ENCODE results near the gene DDI1. TPM values are rescaled to one million over a fixed set of nuclear protein-coding genes. Genes with fewer than 3 reads are reported as not detected.

DDI1 gene
- total and polyA plus RNA-seq, 2 of the 4 experiments (the other 2 are of a cell fraction), result not detected

DNA sequence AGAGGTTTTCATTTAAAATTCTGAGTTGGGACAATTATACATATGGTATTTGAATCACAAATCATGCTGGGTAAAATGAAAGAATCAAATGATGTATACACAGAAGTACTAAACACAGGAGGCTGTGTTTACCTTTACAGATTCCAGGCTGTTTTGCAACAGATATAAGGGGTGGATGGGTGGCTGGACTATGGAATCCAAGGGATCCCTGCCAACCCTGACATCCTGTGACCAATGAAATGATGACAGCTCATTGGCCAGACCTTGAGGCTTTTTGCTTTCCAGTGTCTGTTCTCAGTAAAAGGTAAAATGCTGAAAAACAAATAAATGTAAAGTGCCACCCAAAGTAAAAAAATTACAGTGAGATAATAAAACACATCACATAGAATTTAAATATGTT, 3.3 kb upstream of the DDI1 start:
- no peak overlapping the region for H3K56ac ChIP-seq (ENCODE audit: extremely low read depth, insufficient read depth, low read length)

More for the DNA sequence above, 3.3 kb upstream of the DDI1 start:
- no peak overlapping the region for H2BK20ac ChIP-seq (ENCODE audit: low read depth, low read length)
- BruUV-seq (replicated peaks), result no TSS peak
- no peaks in the 10 kb centered on the region for H3K79me1 ChIP-seq (ENCODE audit: low read depth in 1 of 2, low read length in 2 of 2)
- no peak overlapping the region for H2AK5ac ChIP-seq (ENCODE audit: low read depth, low read length)
- H4K91ac ChIP-seq (ENCODE audit: insufficient read depth, low read depth, low read length), result no peak overlapping the region
- H2AK9ac ChIP-seq (replicated peaks; ENCODE audit: low read depth, low read length, poor library complexity), result no peak overlapping the region
- no peak overlapping the region for H2AFZ ChIP-seq (replicated peaks; ENCODE audit: low read length, poor library complexity)
- peak overlapping the region; percentile 97 for H2BK5ac ChIP-seq (ENCODE audit: low read depth, low read length, poor library complexity, severe bottlenecking)
- DNase-seq (peak; percentile 97), ATAC-seq (ENCODE audit: low read depth) (peak; percentile 97)
- dilution Hi-C loops (cut with HindIII; ENCODE audit: low sequenced_read_pairs, unreplicated experiment), result no loop called here
- H3K9me1 ChIP-seq (ENCODE audit: insufficient read depth, low read length), result no peaks in the 10 kb centered on the region
- no peak overlapping the region for H3K4me3 ChIP-seq (ENCODE audit: insufficient read depth, low read depth, low read length)
- no peaks in the 10 kb centered on the region for H4K20me1 ChIP-seq (ENCODE audit: insufficient read depth, low read length)
- peak overlapping the region; percentile 100; the same call in 1 of the 2 replicates for H3K27ac ChIP-seq (ENCODE audit: insufficient read depth, low read length)
- intact Hi-C loops (cut with micrococcal nuclease), result no loop called here
- no peak overlapping the region for H3K14ac ChIP-seq (replicated peaks; ENCODE audit: low read depth, low read length)
- no peak overlapping the region; the same call in 1 of the 2 replicates for H3K18ac ChIP-seq (ENCODE audit: low read depth, low read length)
- H2BK15ac ChIP-seq (ENCODE audit: low read depth, low read length), result no peak overlapping the region
- no peak overlapping the region for H3K9ac ChIP-seq (ENCODE audit: low read depth, low read length)
- no peaks in the 10 kb centered on the region for H3K36me3 ChIP-seq (ENCODE audit: control insufficient read depth, insufficient read depth, low read length)
- no peak overlapping the region for H3K23ac ChIP-seq (ENCODE audit: low read depth, low read length)
- H2BK120ac ChIP-seq (ENCODE audit: low read depth, low read length), result peak overlapping the region; percentile 99; the same call in 1 of the 2 replicates
- peak; percentile 97 for TF ChIP-seq CEBPB (IDR thresholded peaks at IDR 0.05; ENCODE audit: low read depth, low read length)
- TF ChIP-seq, protein P1, sequence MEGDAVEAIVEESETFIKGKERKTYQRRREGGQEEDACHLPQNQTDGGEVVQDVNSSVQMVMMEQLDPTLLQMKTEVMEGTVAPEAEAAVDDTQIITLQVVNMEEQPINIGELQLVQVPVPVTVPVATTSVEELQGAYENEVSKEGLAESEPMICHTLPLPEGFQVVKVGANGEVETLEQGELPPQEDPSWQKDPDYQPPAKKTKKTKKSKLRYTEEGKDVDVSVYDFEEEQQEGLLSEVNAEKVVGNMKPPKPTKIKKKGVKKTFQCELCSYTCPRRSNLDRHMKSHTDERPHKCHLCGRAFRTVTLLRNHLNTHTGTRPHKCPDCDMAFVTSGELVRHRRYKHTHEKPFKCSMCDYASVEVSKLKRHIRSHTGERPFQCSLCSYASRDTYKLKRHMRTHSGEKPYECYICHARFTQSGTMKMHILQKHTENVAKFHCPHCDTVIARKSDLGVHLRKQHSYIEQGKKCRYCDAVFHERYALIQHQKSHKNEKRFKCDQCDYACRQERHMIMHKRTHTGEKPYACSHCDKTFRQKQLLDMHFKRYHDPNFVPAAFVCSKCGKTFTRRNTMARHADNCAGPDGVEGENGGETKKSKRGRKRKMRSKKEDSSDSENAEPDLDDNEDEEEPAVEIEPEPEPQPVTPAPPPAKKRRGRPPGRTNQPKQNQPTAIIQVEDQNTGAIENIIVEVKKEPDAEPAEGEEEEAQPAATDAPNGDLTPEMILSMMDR (conservative IDR thresholded peaks at IDR 0.05; ENCODE audit: low read depth, low read length), result no peak
- H3K4ac ChIP-seq (ENCODE audit: low read depth, low read length), result no peak overlapping the region
- peaks cover 4% of the 10 kb centered on the region for H3K4me1 ChIP-seq (ENCODE audit: control insufficient read depth, insufficient read depth, low read length)
- no peaks in the 10 kb centered on the region for H3K9me3 ChIP-seq (ENCODE audit: control insufficient read depth, insufficient read depth, low read length)
- no peaks in the 10 kb centered on the region for H3K27me3 ChIP-seq (ENCODE audit: control insufficient read depth, insufficient read depth, low read length)
- POLR2A ChIA-PET (ENCODE audit: unreplicated experiment), result interaction anchor here (0.6 kb wide), 1 partner anchor 407 kb away, joined by 3 read pairs; no protein-coding TSS in a partner anchor
- no peak overlapping the region; a peak in 1 of 4 replicates for H4K8ac ChIP-seq (ENCODE audit: low read depth in 2 of 2, low read length in 2 of 2)
- CTCF ChIA-PET, result no interaction called here
- no peak overlapping the region for H3K4me2 ChIP-seq (ENCODE audit: low read depth, low read length)
- in situ Hi-C loops (cut with MboI; ENCODE audit: low sequenced_read_pairs), result no loop called here
- H4K5ac ChIP-seq (ENCODE audit: low read depth, low read length), result no peak overlapping the region

Measured in IMR-90 (cell line).